ENCODE data around the gene RNF123.

RNF123 gene

DNA sequence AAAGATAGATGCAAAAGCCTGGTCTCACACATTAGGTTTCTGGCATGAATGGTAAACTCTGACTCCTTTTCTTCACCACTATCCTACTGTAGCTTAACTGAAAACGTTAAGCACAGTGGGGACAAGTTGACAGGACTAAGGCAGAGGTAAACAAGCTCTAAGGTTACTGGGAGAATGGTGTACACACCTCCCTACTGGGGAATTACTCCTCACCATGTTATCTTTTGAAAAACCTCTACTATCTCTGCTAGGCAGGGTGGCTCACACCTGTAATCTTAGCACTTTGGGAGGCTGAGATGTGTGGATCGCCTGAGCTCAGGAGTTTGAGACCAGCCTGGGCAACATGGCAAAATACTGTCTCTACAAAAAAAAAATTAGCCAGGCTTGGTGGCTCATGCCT lies 67.8 kb downstream of the RNF123 start:
- DNase-seq = no peak

DNA sequence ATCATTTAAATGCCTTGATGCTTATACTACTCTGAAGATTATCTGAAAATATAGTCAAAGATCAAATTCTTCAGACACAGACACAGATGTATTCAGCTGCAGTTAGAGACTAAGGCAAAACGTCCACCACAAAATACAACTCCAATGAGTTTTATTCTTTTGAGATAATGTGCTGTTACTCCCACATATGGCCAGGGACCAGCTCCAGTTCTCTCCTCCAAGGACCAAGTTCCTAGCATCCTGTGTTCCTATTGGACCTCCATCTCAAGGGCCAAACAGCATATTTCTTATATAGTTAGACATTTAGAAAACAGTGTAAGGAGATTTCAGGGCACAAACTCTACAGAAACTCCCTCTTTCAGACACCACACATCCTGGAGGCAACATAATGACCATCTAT lies 69.9 kb downstream of the RNF123 start:
- DNase-seq = no peak

DNA sequence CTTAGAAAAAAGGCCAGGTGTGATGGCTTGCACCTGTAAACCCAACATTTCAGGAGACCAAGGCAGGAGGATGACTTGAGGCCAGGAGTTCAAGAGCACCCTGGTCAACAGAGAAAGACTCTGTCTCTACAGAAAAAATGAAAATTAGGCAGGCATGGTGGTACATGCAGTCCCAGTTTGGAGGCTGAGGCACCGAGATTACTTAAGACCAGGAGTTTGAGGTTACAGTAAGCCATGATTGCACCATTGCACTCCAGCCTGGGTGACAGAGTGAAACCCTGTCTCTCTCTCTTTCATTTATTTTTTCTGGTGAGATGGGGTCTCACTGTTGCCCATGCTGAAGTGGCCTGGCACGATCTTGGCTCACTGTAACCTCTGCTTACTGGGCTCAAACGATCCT lies 72.3 kb downstream of the RNF123 start:
- no peak for DNase-seq

DNA sequence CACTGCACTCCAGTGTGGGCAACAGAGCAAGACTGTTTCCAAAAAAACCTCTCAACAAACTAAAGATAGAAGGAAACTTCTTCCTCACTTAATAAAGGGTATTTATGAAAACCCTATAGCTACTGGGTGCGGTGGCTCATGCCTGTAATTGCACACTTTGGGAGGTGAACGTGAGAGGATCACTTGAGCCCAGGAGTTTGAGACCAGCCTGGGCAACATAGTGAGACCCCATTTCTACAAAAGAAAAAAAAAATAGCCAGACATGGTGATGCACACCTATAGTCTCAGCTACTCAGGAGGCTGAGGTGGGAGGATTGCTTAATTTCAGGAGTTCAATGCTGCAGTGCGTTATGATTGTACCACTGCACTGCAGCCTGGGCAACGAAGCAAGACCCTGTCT lies 74.6 kb downstream of the RNF123 start:
- no peak for DNase-seq

DNA sequence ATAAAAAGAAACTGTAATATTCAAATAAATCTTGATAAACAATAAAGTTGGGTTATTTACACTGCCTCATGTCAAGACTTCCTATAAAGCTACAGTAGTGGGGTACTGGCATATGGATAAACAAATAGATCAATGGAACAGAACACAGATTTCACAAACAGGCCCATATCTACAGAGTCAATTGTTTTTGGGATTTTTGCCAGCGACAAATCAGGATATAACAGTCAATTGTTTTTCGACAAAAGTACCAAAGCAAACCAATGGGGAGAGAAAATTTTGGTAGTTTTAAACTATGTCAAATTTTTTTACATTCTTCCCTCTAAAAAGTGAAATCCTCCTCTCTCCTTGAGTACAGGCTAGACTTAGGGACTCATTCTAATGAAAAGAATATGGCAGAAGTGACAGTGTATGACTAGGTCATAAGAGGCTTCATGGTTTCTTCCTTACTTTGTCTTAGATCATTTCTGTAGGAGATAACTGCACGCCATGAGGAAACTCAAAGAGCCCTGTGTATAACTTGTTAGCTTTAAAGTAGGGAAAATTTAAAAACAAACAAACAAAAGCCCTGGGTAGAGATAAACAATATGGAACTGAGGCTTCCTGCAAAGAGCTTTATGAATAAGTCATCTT lies 80.0 kb downstream of the RNF123 start:
- DNase-seq = no peak

DNA sequence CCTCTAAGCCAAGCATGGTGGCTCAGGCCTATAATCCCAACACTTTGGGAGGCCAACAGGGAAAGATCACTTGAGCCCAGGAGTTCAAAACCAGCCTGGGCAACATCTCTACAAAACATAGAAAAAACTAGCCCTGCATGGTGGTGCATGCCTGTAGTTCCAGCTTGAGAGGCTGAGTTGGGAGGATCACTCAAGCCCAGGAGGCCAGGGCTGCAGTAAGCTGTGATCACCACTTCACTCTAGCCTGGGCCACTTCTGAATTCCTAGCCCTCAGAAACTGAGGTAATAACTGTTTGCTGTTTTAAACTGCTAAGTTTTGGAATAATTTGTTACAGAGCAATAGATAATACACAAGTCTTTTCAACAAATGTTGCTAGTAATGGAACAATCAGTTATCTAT lies 80.6 kb downstream of the RNF123 start:
- DNase-seq = no peak

All from NCI-H2107 (cell line).